Activated CD8-positive, alpha-beta T cell treated with anti-CD3 and anti-CD28 coated beads, Interleukin-2, amount 10 ng/mL, durations not matched to agents 7 days and 5 days (primary cell): ENCODE measurements around the gene EXOC6B. TPM values are rescaled to one million over a fixed set of nuclear protein-coding genes. Genes with fewer than 3 reads are reported as not detected.

Experiments used
- ATAC-seq: fragments of 150-1000 bp; cut with Tn5 transposase; one replicate; pipeline ENCODE4 v1.10.0; 2021; ENCODE audit warnings: moderate library complexity
- CTCF ChIA-PET: fragments of 350-600 bp; sonication (Branson Sonifier 250); formaldehyde crosslinking; loops from one replicate; lab custom pipeline; 2021; ENCODE audit warnings: antibody characterized with exemption; lab: Charles Lee
- POLR2A ChIA-PET: fragments of 350-600 bp; sonication (Branson Sonifier 250); formaldehyde crosslinking; loops from one replicate; lab custom pipeline; 2021; ENCODE audit warnings: antibody characterized with exemption; lab: Charles Lee
- DNase-seq: peaks from one replicate; pipeline ENCODE4 v3.0.0-alpha.2; 2020
- H3K27ac Mint-ChIP-seq: one replicate; pipeline ENCODE4 v1.8.0; 2021; ENCODE audit warnings: mild to moderate bottlenecking, mixed read lengths
- H3K27me3 Mint-ChIP-seq: one replicate; pipeline ENCODE4 v1.8.0; 2021; ENCODE audit warnings: low read depth, mixed read lengths
- H3K36me3 Mint-ChIP-seq: one replicate; pipeline ENCODE4 v1.8.0; 2021; ENCODE audit warnings: low read depth, mixed read lengths
- H3K4me1 Mint-ChIP-seq: one replicate; pipeline ENCODE4 v1.8.0; 2021; ENCODE audit warnings: low read depth, mixed read lengths
- H3K4me3 Mint-ChIP-seq: one replicate; pipeline ENCODE4 v1.8.0; 2021; ENCODE audit warnings: mild to moderate bottlenecking, mixed read lengths
- H3K9me3 Mint-ChIP-seq: one replicate; pipeline ENCODE4 v1.8.0; 2022; ENCODE audit warnings: mixed read lengths; ENCODE audit not compliant: insufficient read depth
- total RNA-seq, 2 experiments: library from RNA; stranded (reverse); gene quantifications; one replicate each; pipeline ENCODE4 v1.2.3, GENCODE V29; 2021

EXOC6B gene
- total RNA-seq, 2 experiments from 2014 or later = 17.8 to 18.8 TPM

DNA sequence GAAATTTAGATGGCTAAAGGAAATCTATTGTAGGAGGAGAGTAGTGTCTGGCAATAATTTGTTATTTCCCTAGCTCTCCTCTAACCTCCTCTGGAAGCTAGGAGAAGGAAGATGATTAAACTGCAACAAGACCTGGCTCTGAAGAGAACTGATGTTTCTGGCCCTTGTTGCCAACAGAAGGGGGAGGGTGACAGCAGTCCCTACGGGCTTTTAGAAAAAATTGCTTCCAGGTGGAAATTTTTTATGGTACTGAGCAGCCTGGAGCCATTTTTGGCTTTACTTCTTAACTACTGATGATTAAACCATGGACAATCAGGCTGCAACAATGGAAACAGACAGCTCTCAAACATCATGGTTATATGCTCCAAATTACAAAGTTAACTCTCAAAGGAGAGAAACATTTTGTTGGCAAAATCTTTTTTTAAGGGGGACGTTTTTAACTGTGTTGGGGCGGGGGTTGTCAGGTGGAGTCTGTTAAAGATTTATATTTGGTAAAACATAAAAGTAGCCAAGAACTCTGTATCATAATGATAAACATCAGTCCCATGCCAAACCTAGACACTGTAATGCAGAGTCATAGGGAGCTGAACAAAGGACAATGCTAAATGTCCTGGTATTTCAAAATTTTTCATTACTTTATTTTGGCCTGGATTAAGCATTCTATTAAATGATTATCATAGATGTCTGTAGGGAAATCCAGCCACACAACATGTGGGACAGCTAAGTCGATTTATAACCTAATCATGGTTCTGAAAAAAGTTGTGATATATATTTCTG lies 70.0 kb downstream of the EXOC6B start:
- CTCF ChIA-PET = interaction anchor here (1.2 kb wide), 1 partner anchor 10 kb away, joined by 6 read pairs; no protein-coding TSS in a partner anchor
- POLR2A ChIA-PET = no interaction called here
- H3K9me3 Mint-ChIP-seq = no peaks in the 10 kb centered on the region
- DNase-seq (no peak), ATAC-seq (no peak)
- H3K27me3 Mint-ChIP-seq = no peaks in the 10 kb centered on the region
- no peak overlapping the region for H3K27ac Mint-ChIP-seq
- no peaks in the 10 kb centered on the region for H3K4me1 Mint-ChIP-seq
- H3K4me3 Mint-ChIP-seq = no peak overlapping the region
- H3K36me3 Mint-ChIP-seq = no peaks in the 10 kb centered on the region

DNA sequence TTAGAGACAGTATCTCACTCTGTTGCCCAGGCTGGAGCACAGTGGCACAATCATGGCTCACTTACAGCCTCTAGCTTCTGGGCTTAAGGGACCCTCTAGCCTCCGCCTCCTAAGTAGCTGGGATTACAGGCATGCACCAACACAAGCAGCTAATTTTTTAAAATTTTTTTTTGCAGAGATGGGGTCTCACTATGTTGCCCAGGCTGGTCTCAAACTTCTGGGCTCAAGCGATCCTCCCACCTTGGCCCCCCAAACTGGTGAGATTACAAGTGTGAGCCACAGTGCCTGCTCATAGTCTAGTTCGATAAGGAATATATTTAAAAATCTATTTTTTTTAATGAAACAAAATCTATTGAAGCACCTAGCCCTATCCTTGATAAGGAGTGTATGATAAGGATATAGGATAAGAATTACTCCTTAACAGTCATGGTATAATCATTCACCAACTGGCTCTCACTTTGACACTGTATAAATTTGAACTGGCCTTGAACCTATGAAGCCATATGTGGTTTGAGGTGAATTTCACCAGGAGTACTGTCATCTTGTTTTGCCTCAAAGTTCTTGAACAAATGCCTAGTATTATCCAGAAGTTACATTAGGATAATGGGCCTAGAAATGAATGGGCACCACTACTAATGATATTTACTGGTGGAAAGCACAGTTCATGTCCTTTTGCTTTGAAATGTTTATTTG lies 71.1 kb downstream of the EXOC6B start:
- CTCF ChIA-PET = no interaction called here

DNA sequence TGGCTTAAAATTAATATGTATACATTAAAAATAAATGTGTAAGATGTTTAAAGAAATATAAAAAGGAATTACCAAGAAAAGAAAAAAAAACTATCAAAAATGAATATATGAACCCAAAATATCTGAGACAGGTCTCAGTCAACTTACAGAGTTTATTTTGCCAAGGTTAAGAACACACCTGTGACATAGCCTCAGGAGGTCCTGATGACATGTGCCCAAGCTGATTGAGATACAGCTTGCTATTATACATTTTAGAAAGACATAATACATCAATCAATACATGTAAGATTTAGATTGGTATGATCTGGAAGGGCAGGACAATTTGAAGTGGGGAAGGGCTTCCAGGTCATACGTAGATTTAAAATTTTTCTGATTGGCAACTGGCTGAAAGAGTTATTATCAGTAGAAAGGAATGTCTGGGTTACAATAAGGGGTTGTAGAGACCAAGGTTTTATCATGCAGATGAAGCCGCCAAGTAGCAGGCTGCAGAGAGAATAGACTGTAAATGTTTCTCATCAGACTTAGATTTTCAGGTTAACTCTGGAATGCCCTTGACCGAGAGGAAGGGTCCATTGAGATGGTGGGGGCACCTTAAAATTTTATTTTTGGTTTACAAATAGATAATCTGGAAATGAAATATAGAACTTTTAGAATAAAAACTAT lies 74.7 kb downstream of the EXOC6B start:
- no peak overlapping the region for H3K4me3 Mint-ChIP-seq
- no peak overlapping the region for H3K27ac Mint-ChIP-seq
- ChIA-PET POLR2A (no interaction called here), CTCF (no interaction called here)
- DNase-seq = no peak
- H3K4me1 Mint-ChIP-seq = no peaks in the 10 kb centered on the region
- H3K36me3 Mint-ChIP-seq = no peaks in the 10 kb centered on the region
- no peaks in the 10 kb centered on the region for H3K9me3 Mint-ChIP-seq
- no peaks in the 10 kb centered on the region for H3K27me3 Mint-ChIP-seq
- no peak for ATAC-seq

More for the DNA sequence above, 71.1 kb downstream of the EXOC6B start:
- Mint-ChIP-seq H3K27me3 (no peaks in the 10 kb centered on the region), H3K4me1 (no peaks in the 10 kb centered on the region), H3K27ac (no peak overlapping the region), H3K9me3 (no peaks in the 10 kb centered on the region), H3K36me3 (no peaks in the 10 kb centered on the region), H3K4me3 (no peak overlapping the region)
- POLR2A ChIA-PET = no interaction called here
- ATAC-seq = no peak
- no peak for DNase-seq

DNA sequence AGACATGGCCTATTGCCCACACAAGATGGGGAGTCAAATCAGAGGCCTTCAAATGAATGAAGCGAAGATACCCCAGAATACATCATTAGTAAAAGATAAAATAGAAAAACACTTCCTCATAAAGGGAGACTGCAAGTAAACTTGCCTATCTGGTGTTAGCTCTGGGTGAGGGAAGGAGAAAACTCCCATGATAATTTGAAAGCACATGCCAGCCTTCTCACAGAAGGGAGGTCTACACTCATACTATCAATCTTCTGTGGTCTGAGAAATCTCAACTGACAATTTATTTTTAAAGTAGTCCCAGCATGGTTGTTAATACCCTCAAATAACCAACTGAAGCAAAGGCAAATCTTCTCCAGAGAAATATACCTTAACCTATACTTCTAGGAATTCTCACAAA lies 75.4 kb downstream of the EXOC6B start:
- no peak for DNase-seq
- Mint-ChIP-seq H3K27ac (no peak overlapping the region), H3K4me1 (no peaks in the 10 kb centered on the region), H3K36me3 (no peaks in the 10 kb centered on the region), H3K27me3 (no peaks in the 10 kb centered on the region), H3K9me3 (no peaks in the 10 kb centered on the region), H3K4me3 (no peak overlapping the region)
- POLR2A ChIA-PET = no interaction called here
- CTCF ChIA-PET = no interaction called here
- no peak for ATAC-seq

DNA sequence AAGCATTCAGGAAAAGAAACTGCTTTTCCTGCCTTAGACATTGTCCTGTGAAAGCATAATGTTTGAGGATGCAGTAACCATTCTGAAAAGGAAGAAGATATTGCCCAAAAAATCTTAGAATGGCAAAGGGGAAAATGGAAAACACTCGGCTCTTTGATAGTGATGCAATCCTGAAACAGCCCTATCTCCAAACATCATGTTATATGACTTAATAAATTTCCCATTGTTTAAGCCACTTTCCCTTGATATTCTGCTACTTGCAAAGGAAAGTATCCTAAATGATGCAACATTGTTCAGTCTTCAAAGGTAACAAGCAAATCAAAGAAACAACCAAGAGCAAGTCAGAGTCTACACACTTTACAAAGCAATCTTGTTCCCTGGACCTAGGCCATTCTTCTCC lies 78.5 kb downstream of the EXOC6B start:
- Mint-ChIP-seq H3K9me3 (no peaks in the 10 kb centered on the region), H3K4me3 (no peak overlapping the region), H3K27ac (no peak overlapping the region), H3K27me3 (no peaks in the 10 kb centered on the region), H3K4me1 (no peaks in the 10 kb centered on the region), H3K36me3 (no peaks in the 10 kb centered on the region)
- ChIA-PET CTCF (interaction anchor here (1.0 to 2.0 kb wide), 3 partner anchors 116 to 823 kb away, joined by 3 to 6 read pairs (median 4); no protein-coding TSS in a partner anchor), POLR2A (no interaction called here)
- no peak for ATAC-seq
- no peak for DNase-seq

DNA sequence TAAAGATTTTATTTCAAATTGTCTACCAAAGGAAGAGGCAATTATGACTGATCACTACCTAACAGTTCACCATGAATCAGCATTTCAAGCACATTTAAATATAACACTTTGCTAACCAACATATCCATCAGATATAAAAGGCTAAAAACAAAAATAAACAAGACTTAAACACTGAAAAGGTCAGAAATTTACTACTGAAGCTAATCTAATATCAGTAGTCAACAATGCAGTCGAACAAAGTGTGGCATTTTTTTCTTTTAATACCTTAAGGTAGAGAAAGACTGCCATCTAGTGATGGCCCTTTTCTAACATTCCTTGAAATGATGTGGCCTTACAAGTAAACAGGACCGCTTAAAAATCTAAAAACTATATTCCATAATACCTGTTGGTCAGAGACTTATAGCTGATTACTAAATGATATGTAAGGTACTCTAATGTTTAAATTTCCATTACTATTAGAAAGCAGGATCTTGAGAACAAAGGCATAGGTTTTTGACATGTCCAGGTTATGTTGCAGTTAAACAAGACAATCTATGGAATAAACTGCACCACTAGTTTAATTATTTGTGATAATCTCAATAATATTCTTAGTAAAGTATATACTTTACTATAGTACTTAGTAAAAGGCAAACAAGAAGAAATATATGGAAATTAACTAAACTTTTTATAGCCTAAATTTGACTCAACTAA lies 80.0 kb downstream of the EXOC6B start:
- Mint-ChIP-seq H3K27ac (no peak overlapping the region), H3K4me1 (no peaks in the 10 kb centered on the region), H3K4me3 (no peak overlapping the region), H3K9me3 (no peaks in the 10 kb centered on the region), H3K36me3 (no peaks in the 10 kb centered on the region), H3K27me3 (no peaks in the 10 kb centered on the region)
- ChIA-PET POLR2A (no interaction called here), CTCF (interaction anchor here (1.2 to 2.0 kb wide), 5 partner anchors 9 to 1202 kb away, joined by 3 to 6 read pairs (median 4); no protein-coding TSS in a partner anchor)
- ATAC-seq (no peak), DNase-seq (no peak)

DNA sequence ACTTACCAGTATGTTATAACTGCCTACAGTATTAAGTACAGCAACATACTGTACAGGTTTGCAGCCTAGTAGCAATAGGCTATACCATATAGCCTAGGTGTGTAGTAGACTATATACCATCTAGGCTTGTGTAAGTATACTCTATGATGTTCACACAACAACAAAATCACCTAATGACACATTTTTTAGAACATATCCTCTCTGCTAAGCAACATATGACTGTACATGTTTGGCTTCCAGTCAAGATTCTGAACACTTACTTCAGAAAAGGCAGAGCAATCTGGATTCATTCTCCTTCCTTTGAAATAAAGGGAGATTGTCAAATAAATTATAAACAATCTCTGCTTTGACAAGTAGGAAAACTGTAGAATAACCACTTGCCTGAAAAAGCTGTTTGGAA lies 81.8 kb downstream of the EXOC6B start:
- no peaks in the 10 kb centered on the region for H3K36me3 Mint-ChIP-seq
- ChIA-PET POLR2A (no interaction called here), CTCF (interaction anchor here (0.8 kb wide), 1 partner anchor 90 kb away, joined by 3 read pairs; no protein-coding TSS in a partner anchor)
- no peaks in the 10 kb centered on the region for H3K4me1 Mint-ChIP-seq
- H3K27me3 Mint-ChIP-seq = no peaks in the 10 kb centered on the region
- H3K27ac Mint-ChIP-seq = no peak overlapping the region
- H3K4me3 Mint-ChIP-seq = no peak overlapping the region
- no peaks in the 10 kb centered on the region for H3K9me3 Mint-ChIP-seq
- ATAC-seq (no peak), DNase-seq (no peak)

DNA sequence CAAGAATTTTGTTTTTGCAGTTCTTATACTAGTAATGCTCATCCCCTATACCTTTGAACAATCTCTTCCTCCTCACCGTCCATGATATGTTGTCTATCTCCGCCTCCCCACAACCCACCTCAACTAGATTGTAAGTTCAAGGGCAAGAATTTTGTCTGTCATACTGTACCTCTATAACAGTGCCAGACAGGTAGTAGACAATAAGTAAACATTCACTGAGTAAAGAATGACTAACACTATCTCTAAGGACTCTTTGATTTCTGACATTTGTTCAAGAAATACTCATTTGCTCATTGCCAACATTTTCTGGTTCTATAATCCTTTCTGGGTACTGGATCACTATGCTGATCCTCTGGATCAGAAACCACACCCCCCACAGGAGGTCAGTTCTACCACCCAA lies 82.4 kb downstream of the EXOC6B start:
- no peaks in the 10 kb centered on the region for H3K9me3 Mint-ChIP-seq
- no peaks in the 10 kb centered on the region for H3K4me1 Mint-ChIP-seq
- no peak overlapping the region for H3K4me3 Mint-ChIP-seq
- no peaks in the 10 kb centered on the region for H3K36me3 Mint-ChIP-seq
- H3K27me3 Mint-ChIP-seq = no peaks in the 10 kb centered on the region
- no peak overlapping the region for H3K27ac Mint-ChIP-seq
- DNase-seq (no peak), ATAC-seq (no peak)
- POLR2A ChIA-PET = no interaction called here
- CTCF ChIA-PET = no interaction called here

DNA sequence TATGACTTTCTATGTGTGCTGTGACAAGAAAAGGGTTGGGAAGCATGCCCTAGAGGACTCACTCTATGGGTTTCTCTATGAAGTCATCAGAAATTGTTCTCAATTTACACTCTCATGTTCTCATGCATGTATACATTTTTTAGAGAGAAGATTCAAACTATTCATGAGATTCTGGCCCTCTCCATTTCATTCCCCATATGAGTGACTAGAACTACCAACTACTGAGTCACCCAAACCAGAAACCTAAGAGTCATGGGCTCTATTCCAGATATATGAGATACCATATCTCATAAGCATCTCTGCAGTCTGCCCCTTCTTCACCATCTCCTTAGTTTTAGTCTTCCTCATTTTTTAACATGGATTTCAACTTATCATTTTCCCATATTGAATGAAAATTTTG lies 87.7 kb downstream of the EXOC6B start:
- Mint-ChIP-seq H3K4me1 (no peaks in the 10 kb centered on the region), H3K27ac (no peak overlapping the region), H3K36me3 (no peaks in the 10 kb centered on the region), H3K4me3 (no peak overlapping the region), H3K27me3 (no peaks in the 10 kb centered on the region), H3K9me3 (no peaks in the 10 kb centered on the region)
- ChIA-PET POLR2A (no interaction called here), CTCF (no interaction called here)
- no peak for ATAC-seq
- no peak for DNase-seq

DNA sequence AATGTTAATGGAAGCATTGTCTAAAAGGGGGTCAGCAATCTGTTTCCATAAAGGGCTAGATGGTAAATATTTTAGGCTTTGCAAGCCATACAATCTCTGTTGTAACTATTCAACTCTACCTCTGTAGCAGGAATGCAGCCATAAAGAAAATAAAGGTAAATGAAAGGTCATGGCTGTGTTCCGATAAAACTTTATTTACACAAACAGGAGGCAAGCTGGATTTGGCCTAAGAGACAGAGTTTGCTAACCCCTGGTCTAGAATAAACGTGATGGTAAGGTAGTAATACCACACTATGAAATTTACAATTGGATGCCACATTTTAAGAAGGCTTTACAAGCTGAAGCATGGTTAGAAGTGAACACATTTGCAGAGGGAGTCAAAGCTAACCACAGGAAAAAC lies 91.4 kb downstream of the EXOC6B start:
- no peak overlapping the region for H3K27ac Mint-ChIP-seq
- ChIA-PET POLR2A (interaction anchor here (0.7 kb wide), 1 partner anchor 15 kb away, joined by 3 read pairs; no protein-coding TSS in a partner anchor), CTCF (interaction anchor here (1.3 kb wide), 1 partner anchor 443 kb away, joined by 3 read pairs; no protein-coding TSS in a partner anchor)

DNA sequence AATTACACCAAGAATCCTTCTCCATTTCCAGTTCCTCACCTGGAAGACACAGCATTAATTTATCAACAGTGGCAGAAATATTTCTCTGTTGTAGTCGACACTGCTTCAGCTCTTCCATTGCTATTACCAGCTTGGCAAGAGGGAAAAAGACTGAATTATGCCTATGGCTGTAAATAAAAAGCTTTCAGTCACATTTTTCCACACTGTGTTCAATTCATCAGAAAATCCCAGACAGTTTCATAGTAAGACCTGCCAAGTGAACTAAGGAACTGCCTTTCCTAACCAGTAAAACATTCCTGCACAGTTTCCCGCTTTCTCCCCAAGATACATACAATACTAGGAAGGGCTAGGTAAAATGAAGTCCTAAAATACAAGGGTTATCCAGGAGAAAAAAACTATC lies 94.7 kb downstream of the EXOC6B start:
- ATAC-seq (no peak), DNase-seq (no peak)
- Mint-ChIP-seq H3K36me3 (no peaks in the 10 kb centered on the region), H3K4me3 (no peak overlapping the region), H3K27me3 (no peaks in the 10 kb centered on the region), H3K4me1 (no peaks in the 10 kb centered on the region), H3K27ac (no peak overlapping the region), H3K9me3 (no peaks in the 10 kb centered on the region)
- POLR2A ChIA-PET = no interaction called here
- CTCF ChIA-PET = no interaction called here

More for the DNA sequence above, 91.4 kb downstream of the EXOC6B start:
- Mint-ChIP-seq H3K9me3 (no peaks in the 10 kb centered on the region), H3K4me3 (no peak overlapping the region), H3K36me3 (no peaks in the 10 kb centered on the region), H3K27me3 (no peaks in the 10 kb centered on the region), H3K4me1 (no peaks in the 10 kb centered on the region)
- ATAC-seq = no peak
- no peak for DNase-seq
